ENCODE results near the gene PSMA4. TPM values are rescaled to one million over a fixed set of nuclear protein-coding genes. Genes with fewer than 3 reads are reported as not detected.

Gene PSMA4
- total and polyA plus RNA-seq, 2 of the 8 experiments (the other 6 are each of a cell fraction or from before 2014, with no cell fraction given): 348 to 445 TPM

DNA sequence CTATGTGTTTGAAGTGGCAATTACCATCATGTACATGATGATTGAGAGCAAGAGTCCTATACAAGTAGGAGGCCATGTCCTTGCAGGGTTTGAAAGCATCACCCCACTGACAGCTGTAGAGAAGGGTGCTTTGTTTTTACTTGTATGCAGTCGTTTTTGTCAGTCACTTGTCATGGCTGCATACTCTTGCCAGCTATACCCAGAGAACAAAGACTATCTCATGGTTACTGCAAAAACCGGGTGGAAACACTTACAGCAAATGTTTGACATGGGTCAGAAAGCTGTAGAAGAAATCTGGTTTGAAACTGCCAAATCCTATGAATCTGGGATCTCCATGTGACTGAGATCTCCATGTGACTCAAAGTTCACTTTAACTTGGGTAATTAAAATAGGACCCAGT, 6.9 kb upstream of the PSMA4 start:
- no peak overlapping the region for H3K4ac ChIP-seq (replicated peaks; ENCODE audit: insufficient read length, low read depth, low read length)
- ChIA-PET CTCF (ENCODE audit: partially characterized antibody) (no interaction called here), POLR2A (ENCODE audit: partially characterized antibody) (interaction anchor here (1.1 kb wide), 1 partner anchor 32 kb away, joined by 3 read pairs; the partner anchor contains the start of gene CHRNA5)
- H3K36me3 ChIP-seq (ENCODE audit: control insufficient read depth in 2 of 4, insufficient read depth in 4 of 4, low read length in 3 of 4): no peaks in the 10 kb centered on the region
- H3K27ac ChIP-seq (ENCODE audit: low read depth, low read length): no peak overlapping the region
- H4K8ac ChIP-seq (ENCODE audit: extremely low read depth, insufficient read depth, low read length): no peak overlapping the region
- H3K56ac ChIP-seq (replicated peaks; ENCODE audit: insufficient read length, low read depth, low read length): no peak overlapping the region
- no peak overlapping the region for H2BK12ac ChIP-seq (ENCODE audit: low read depth, low read length)
- H3K14ac ChIP-seq (ENCODE audit: insufficient read length): no peak overlapping the region
- H3K23ac ChIP-seq (ENCODE audit: insufficient read length): no peak overlapping the region
- 74% methylated on average over 2 of the region's 2 CpGs; no CpG with 5 or more reads in 1 of the 2 experiments for WGBS, 2 experiments (ENCODE audit: extremely low coverage in 1 of 2, insufficient coverage in 1 of 2, insufficient read length in 1 of 2, insufficient replicate concordance in 2 of 2, low coverage in 1 of 2, low lambda C conversion rate in 2 of 2, missing lambda C conversion rate in 1 of 2)
- H2BK15ac ChIP-seq (ENCODE audit: low read length): no peak overlapping the region
- no peaks in the 10 kb centered on the region; the same call in 1 of the 2 replicates for H3K23me2 ChIP-seq (ENCODE audit: low read depth, low read length)
- no peaks in the 10 kb centered on the region for H4K20me1 ChIP-seq (replicated peaks in 1 of 2; ENCODE audit: control insufficient read depth in 1 of 2, insufficient read depth in 2 of 2, low read length in 2 of 2)
- H3K79me1 ChIP-seq (ENCODE audit: low read depth, low read length): no peaks in the 10 kb centered on the region
- H3K4me1 ChIP-seq (replicated peaks in 1 of 4; ENCODE audit: control insufficient read depth in 3 of 4, insufficient read depth in 4 of 4, low read length in 3 of 4): no peaks in the 10 kb centered on the region
- DNase-seq (ENCODE audit: low read depth in 1 of 2, low spot score in 2 of 2) (no peak), FAIRE-seq (no peak)
- no peak overlapping the region for H2BK20ac ChIP-seq (ENCODE audit: low read length)
- H3K9me3 ChIP-seq (ENCODE audit: insufficient read depth in 2 of 2, low read depth in 1 of 2, low read length in 1 of 2): no peaks in the 10 kb centered on the region
- no peak overlapping the region for H3K9ac ChIP-seq (replicated peaks in 1 of 4; ENCODE audit: extremely low read depth in 1 of 4, low read depth in 3 of 4, low read length in 3 of 4)
- no peak overlapping the region for H2AK5ac ChIP-seq (ENCODE audit: low read depth, low read length)
- H3K27me3 ChIP-seq (replicated peaks in 1 of 4; ENCODE audit: control insufficient read depth in 3 of 4, extremely low read depth in 1 of 4, insufficient read depth in 3 of 4, low read length in 3 of 4): no peaks in the 10 kb centered on the region
- no peak overlapping the region for H2BK5ac ChIP-seq (ENCODE audit: low read depth, low read length)
- H2AFZ ChIP-seq (ENCODE audit: low read length): no peak overlapping the region
- H3K79me2 ChIP-seq (ENCODE audit: control insufficient read depth in 1 of 2, insufficient read depth in 2 of 2, low read length in 2 of 2): no peaks in the 10 kb centered on the region
- no peak overlapping the region for H2BK120ac ChIP-seq (replicated peaks; ENCODE audit: low read depth, low read length)
- H3K4me2 ChIP-seq (ENCODE audit: insufficient read depth in 1 of 2, low read depth in 2 of 2, low read length in 2 of 2): no peak overlapping the region
- no peak overlapping the region for H4K5ac ChIP-seq (ENCODE audit: insufficient read length, low read depth, low read length)
- H4K91ac ChIP-seq (replicated peaks; ENCODE audit: insufficient read length, low read length): no peak overlapping the region
- no peak overlapping the region for H3K18ac ChIP-seq (ENCODE audit: extremely low read depth, low read length)
- no peak overlapping the region for H3K4me3 ChIP-seq (ENCODE audit: extremely low read depth in 1 of 4, insufficient read depth in 2 of 4, low read depth in 3 of 4, low read length in 4 of 4)
- no peak for TF ChIP-seq TCF12 (IDR thresholded peaks at IDR 0.05; ENCODE audit: low read depth, low read length)
- no peak for TF ChIP-seq TEAD4 (IDR thresholded peaks at IDR 0.05; ENCODE audit: low read depth, low read length)
- TF ChIP-seq JUN (IDR thresholded peaks at IDR 0.05; ENCODE audit: low read depth, low read length): no peak
- no peak for TF ChIP-seq BACH1 (IDR thresholded peaks at IDR 0.05; ENCODE audit: low read length)
- TF ChIP-seq RBBP5 (IDR thresholded peaks at IDR 0.05; ENCODE audit: borderline replicate concordance, low read depth, low read length): no peak
- TF ChIP-seq, protein P1, sequence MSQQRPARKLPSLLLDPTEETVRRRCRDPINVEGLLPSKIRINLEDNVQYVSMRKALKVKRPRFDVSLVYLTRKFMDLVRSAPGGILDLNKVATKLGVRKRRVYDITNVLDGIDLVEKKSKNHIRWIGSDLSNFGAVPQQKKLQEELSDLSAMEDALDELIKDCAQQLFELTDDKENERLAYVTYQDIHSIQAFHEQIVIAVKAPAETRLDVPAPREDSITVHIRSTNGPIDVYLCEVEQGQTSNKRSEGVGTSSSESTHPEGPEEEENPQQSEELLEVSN (IDR thresholded peaks at IDR 0.05): no peak
- TF ChIP-seq BRCA1 (IDR thresholded peaks at IDR 0.05; ENCODE audit: low read depth, low read length): no peak
- TF ChIP-seq BCL11A (IDR thresholded peaks at IDR 0.05; ENCODE audit: low read depth in 2 of 2, low read length in 2 of 2): no peak
- TF ChIP-seq, protein P2, sequence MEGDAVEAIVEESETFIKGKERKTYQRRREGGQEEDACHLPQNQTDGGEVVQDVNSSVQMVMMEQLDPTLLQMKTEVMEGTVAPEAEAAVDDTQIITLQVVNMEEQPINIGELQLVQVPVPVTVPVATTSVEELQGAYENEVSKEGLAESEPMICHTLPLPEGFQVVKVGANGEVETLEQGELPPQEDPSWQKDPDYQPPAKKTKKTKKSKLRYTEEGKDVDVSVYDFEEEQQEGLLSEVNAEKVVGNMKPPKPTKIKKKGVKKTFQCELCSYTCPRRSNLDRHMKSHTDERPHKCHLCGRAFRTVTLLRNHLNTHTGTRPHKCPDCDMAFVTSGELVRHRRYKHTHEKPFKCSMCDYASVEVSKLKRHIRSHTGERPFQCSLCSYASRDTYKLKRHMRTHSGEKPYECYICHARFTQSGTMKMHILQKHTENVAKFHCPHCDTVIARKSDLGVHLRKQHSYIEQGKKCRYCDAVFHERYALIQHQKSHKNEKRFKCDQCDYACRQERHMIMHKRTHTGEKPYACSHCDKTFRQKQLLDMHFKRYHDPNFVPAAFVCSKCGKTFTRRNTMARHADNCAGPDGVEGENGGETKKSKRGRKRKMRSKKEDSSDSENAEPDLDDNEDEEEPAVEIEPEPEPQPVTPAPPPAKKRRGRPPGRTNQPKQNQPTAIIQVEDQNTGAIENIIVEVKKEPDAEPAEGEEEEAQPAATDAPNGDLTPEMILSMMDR (IDR thresholded peaks at IDR 0.05; ENCODE audit: control extremely low read depth in 1 of 3, insufficient read depth in 1 of 3, low read depth in 1 of 3, low read length in 3 of 3): no peak
- no peak for TF ChIP-seq SIRT6 (IDR thresholded peaks at IDR 0.05; ENCODE audit: low read length)
- no peak for TF ChIP-seq GABPA (IDR thresholded peaks at IDR 0.05; ENCODE audit: borderline replicate concordance, insufficient read depth, low read length)
- TF ChIP-seq RXRA (IDR thresholded peaks at IDR 0.05; ENCODE audit: insufficient read depth, low read depth, low read length): no peak

Data from H1 (cell line).